GM12892 (cell line): ENCODE results near the gene CDH1.

Source experiments
- POLR2AphosphoS5 ChIP-seq: IDR thresholded peaks from 2 replicates; pipeline ENCODE4 v1.6.1; 2011; ENCODE audit warnings: low read depth, low read length, control low read depth
- TAF1 ChIP-seq: IDR thresholded peaks from 2 replicates; pipeline ENCODE4 v1.6.1; 2011; ENCODE audit warnings: low read depth, mild to moderate bottlenecking, control low read depth, low read length, borderline replicate concordance

GRCh38 chr16:68732042-68732680, 4.9 kb upstream of the CDH1 start:
- TF ChIP-seq TAF1 (no peak), POLR2AphosphoS5 (no peak)
